ENCODE measurements around the gene LRRC73.

Gene LRRC73, protein sequence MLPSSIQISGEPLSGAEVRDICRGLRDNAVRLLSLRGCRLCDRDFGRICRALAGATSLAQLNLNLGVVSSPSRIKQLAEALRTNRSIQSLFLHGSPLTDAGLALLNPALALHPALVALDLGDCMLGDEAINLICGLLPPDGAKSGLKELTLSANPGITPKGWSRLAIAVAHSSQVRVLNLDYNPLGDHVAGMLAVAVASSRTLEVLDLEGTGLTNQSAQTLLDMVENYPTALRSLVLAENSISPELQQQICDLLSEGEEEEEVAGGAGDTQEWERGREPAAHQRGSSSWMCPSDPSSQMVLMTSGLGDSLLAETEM

DNA sequence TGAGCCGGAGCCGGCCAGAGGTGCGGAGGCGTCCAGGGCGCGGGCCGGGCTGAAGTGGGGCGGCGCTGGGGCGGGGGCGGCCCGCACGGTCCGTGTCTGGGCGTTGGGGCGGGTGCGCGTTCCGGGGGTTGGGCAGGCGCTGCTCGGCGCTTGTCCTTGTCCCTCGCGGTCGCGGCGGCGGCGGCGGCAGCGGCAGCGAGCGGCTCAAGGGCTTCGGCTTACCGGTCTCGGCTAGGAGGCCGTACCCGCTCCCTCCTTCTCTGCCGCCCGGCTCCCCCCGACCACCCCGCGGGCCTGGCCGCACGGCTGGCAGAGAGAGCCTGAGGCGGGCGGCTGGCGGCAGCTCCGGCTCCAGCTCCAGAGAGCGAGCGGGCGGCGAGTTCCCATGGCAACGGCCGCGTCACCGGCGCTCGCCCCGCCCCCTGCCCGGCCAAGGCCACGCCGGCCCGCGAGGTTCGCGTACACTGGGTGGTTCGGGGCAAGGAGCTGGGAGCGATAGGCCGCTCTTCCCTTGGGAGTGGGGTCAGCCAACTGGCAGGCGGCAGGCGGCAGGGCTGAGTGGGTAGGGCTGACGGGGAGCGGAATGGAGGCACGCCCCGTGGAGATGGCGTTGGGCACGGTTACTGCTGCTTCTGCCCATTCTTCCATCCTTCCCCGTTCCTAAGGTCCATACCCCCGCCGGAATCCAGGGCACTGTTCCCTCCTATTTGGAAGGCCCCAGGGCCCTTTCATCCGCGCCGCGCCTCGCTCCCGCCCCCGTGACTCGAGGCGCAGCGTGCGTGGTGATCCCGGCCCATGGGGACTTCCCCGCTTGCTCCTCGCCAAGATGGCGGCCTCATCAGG, at the start of gene LRRC73:
TSS of gene LRRC73 (minus strand) at position 363 of the 843 bp plus-strand sequence. CDS start 561 bp downstream, outside the sequence.
- TF ChIP-seq EP300 (IDR thresholded peaks at IDR 0.05; ENCODE audit: borderline replicate concordance) = no peak
- TF ChIP-seq EGR1 (IDR thresholded peaks at IDR 0.05) = peak; percentile 77
- TF ChIP-seq TAF1 (IDR thresholded peaks at IDR 0.05; ENCODE audit: low read depth) = peak; percentile 21; the same call in 1 of the 2 replicates
- peak; percentile 41; the same call in 1 of the 2 replicates for TF ChIP-seq CREB1 (IDR thresholded peaks at IDR 0.05; ENCODE audit: low read depth)

DNA sequence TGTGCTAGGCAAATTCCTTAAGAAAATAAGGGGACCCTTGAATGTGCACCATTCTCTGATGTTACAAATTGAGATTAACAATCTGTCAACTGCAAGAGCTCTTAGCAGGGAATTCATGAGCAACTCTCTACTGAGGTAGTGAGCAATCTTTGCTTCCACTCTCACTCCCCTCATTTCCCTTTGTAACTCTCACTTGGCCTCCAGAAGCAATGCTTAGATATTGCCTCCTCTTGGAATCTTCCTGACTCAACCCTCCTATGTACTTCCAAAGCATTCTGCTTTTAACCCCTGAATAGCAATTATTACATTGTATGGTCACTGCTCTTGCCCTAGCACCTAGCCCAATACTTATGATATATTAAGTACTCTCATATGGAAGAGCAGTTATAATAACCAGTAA, 49.2 kb upstream of the LRRC73 start:
- TF ChIP-seq FOXM1 (IDR thresholded peaks at IDR 0.05; ENCODE audit: borderline replicate concordance, low read depth) (no peak), YY1 (IDR thresholded peaks at IDR 0.05; ENCODE audit: low read depth) (no peak), CEBPB (IDR thresholded peaks at IDR 0.05) (no peak)
- TF ChIP-seq, protein P1, sequence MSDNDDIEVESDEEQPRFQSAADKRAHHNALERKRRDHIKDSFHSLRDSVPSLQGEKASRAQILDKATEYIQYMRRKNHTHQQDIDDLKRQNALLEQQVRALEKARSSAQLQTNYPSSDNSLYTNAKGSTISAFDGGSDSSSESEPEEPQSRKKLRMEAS (IDR thresholded peaks at IDR 0.05) = no peak
- TF ChIP-seq, protein P2, sequence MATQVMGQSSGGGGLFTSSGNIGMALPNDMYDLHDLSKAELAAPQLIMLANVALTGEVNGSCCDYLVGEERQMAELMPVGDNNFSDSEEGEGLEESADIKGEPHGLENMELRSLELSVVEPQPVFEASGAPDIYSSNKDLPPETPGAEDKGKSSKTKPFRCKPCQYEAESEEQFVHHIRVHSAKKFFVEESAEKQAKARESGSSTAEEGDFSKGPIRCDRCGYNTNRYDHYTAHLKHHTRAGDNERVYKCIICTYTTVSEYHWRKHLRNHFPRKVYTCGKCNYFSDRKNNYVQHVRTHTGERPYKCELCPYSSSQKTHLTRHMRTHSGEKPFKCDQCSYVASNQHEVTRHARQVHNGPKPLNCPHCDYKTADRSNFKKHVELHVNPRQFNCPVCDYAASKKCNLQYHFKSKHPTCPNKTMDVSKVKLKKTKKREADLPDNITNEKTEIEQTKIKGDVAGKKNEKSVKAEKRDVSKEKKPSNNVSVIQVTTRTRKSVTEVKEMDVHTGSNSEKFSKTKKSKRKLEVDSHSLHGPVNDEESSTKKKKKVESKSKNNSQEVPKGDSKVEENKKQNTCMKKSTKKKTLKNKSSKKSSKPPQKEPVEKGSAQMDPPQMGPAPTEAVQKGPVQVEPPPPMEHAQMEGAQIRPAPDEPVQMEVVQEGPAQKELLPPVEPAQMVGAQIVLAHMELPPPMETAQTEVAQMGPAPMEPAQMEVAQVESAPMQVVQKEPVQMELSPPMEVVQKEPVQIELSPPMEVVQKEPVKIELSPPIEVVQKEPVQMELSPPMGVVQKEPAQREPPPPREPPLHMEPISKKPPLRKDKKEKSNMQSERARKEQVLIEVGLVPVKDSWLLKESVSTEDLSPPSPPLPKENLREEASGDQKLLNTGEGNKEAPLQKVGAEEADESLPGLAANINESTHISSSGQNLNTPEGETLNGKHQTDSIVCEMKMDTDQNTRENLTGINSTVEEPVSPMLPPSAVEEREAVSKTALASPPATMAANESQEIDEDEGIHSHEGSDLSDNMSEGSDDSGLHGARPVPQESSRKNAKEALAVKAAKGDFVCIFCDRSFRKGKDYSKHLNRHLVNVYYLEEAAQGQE (IDR thresholded peaks at IDR 0.05; ENCODE audit: low read depth) = no peak

DNA sequence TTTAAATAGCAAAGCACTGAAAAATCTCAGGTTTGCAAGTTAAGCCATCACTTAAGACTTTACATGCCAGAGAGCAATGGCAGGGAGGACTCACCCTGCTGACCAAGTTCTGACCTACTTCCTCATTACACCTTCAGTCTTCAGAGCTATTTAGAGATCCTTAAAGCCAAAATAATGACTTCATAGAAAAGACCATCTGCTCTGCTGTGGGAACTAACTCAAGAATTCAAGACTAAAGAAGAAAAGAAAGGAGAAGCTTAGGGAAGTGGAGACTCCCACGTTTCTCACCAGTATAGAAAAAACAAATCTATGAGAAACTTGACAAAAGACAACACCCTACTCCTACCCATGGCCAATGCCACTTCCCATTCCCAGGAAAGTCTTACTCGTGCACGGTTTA, 37.1 kb upstream of the LRRC73 start:
- TF ChIP-seq ZBTB7A (IDR thresholded peaks at IDR 0.05; ENCODE audit: low read depth) = no peak

DNA sequence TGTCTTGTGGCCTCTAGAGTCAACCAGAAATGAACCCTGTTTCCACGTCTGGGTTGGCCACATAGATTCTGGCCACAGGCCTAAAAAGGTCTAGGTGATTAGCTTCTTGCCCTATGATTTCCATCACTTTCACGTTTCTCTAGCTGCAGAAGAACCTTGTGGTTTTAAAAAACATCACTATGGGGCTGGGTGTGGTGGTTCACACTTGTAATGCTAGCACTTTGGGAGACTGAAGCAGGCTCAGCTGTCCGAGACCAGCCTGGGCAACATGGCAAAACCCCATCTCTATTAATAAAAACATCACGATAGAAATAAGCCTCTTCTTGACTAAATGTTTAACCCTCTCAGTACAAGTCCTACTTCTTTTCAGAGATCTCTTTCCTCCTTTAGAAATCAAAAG, 34.3 kb upstream of the LRRC73 start:
- TF ChIP-seq CEBPB (IDR thresholded peaks at IDR 0.05) (no peak), NFIC (IDR thresholded peaks at IDR 0.05) (no peak)

DNA sequence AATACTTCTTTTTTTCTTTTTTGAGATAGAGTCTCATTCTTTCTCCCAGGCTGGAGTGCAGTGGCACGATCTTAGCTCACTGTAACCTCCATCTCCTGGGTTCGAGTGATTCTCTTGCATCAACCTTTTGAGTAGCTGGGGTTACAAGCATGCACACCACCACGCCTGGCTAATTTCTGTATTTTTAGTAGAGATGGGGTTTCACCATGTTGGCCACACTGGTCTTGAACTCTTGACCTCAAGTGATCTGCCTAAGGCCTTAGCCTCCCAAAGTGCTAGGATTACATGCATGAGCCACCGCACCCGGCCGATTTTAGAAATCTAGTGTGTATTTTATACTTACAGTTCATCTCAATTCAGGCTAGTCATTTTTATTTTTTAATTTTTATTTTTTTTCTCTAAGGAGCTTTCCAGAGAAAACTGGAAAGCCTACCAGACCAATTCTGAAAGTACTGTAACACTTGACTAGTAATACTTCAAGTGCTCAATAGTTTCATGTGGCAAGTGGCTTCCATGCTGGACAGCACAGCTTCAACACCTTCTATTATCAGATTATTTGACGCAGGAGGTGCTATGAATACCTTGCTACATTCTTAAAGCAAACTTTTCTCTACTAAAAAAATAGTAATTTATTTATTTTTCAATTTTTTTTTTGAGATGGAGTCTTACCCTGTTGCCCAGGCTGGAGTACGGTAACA, 31.8 kb upstream of the LRRC73 start:
- TF ChIP-seq NFIC (IDR thresholded peaks at IDR 0.05) (no peak), EGR1 (IDR thresholded peaks at IDR 0.05) (no peak), CREB1 (IDR thresholded peaks at IDR 0.05; ENCODE audit: low read depth) (no peak), EP300 (IDR thresholded peaks at IDR 0.05; ENCODE audit: borderline replicate concordance) (no peak), FOXM1 (IDR thresholded peaks at IDR 0.05; ENCODE audit: borderline replicate concordance, low read depth) (no peak), YY1 (IDR thresholded peaks at IDR 0.05; ENCODE audit: low read depth) (no peak), CEBPB (IDR thresholded peaks at IDR 0.05) (no peak), RAD21 (IDR thresholded peaks at IDR 0.05; ENCODE audit: low read depth) (no peak), TAF1 (IDR thresholded peaks at IDR 0.05; ENCODE audit: low read depth) (no peak), TCF12 (IDR thresholded peaks at IDR 0.05; ENCODE audit: low read depth) (no peak), ZBTB7A (IDR thresholded peaks at IDR 0.05; ENCODE audit: low read depth) (no peak), TEAD4 (IDR thresholded peaks at IDR 0.05) (no peak)
- TF ChIP-seq, protein P1 (IDR thresholded peaks at IDR 0.05) = no peak
- TF ChIP-seq, protein P3, sequence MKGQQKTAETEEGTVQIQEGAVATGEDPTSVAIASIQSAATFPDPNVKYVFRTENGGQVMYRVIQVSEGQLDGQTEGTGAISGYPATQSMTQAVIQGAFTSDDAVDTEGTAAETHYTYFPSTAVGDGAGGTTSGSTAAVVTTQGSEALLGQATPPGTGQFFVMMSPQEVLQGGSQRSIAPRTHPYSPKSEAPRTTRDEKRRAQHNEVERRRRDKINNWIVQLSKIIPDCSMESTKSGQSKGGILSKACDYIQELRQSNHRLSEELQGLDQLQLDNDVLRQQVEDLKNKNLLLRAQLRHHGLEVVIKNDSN (IDR thresholded peaks at IDR 0.05) = no peak
- TF ChIP-seq, protein P2 (IDR thresholded peaks at IDR 0.05; ENCODE audit: low read depth) = no peak

DNA sequence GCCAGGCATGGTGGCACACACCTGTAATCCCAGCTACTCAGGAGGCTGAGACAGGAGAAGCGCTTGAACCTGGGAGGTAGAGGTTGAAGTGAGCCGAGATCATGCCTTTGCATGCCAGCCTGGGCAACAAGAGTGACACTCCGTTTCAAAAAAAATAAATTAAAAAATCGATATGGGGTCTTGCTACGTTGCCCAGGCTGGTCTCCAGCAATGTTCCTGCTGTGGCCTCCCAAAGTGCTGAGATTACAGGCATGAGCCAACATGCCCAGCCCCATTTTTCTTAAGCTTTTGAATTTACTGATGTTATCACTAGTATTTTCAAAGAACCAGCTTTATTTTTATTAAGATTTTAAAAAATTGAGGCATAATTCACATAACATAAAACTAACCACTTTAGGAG, 30.4 kb upstream of the LRRC73 start:
- TF ChIP-seq TAF1 (IDR thresholded peaks at IDR 0.05; ENCODE audit: low read depth) = no peak
- TF ChIP-seq, protein P2 (IDR thresholded peaks at IDR 0.05; ENCODE audit: low read depth) = no peak
- no peak for TF ChIP-seq EGR1 (IDR thresholded peaks at IDR 0.05)
- no peak for TF ChIP-seq YY1 (IDR thresholded peaks at IDR 0.05; ENCODE audit: low read depth)
- TF ChIP-seq CREB1 (IDR thresholded peaks at IDR 0.05; ENCODE audit: low read depth) = no peak
- TF ChIP-seq EP300 (IDR thresholded peaks at IDR 0.05; ENCODE audit: borderline replicate concordance) = no peak
- TF ChIP-seq, protein P3 (IDR thresholded peaks at IDR 0.05) = no peak
- no peak for TF ChIP-seq TCF12 (IDR thresholded peaks at IDR 0.05; ENCODE audit: low read depth)
- TF ChIP-seq TEAD4 (IDR thresholded peaks at IDR 0.05) = no peak
- TF ChIP-seq FOXM1 (IDR thresholded peaks at IDR 0.05; ENCODE audit: borderline replicate concordance, low read depth) = no peak
